Muscle layer of duodenum (tissue), 2 donors: ENCODE results near the gene PLSCR1.
"Not testable (repeated sequence)": the region's sequence is repeated elsewhere in the genome, so short reads cannot be mapped to it uniquely, and the experiment has no call there.

Source experiments
- H3K27ac ChIP-seq: one replicate; pipeline ENCODE4 v1.7.0; 2013; ENCODE audit warnings: mild to moderate bottlenecking, low read length
- H3K27me3 ChIP-seq: one replicate; pipeline ENCODE4 v1.7.0; 2013; ENCODE audit warnings: low read depth, mild to moderate bottlenecking, control low read depth, low read length
- H3K36me3 ChIP-seq, 2 donors: one replicate each; pipeline ENCODE4 v1.7.0; 2013; ENCODE audit warnings: low read length in 2 of 2, control low read depth in 1 of 2, mild to moderate bottlenecking in 1 of 2; ENCODE audit not compliant: insufficient read depth in 2 of 2, control insufficient read depth in 1 of 2
- H3K4me1 ChIP-seq, 2 donors: one replicate each; pipeline ENCODE4 v1.7.0; 2013; ENCODE audit warnings: low read length in 2 of 2, mild to moderate bottlenecking in 2 of 2, control low read depth in 1 of 2, moderate library complexity in 1 of 2; ENCODE audit not compliant: insufficient read depth in 2 of 2, control insufficient read depth in 1 of 2
- H3K4me3 ChIP-seq, 2 donors: one replicate each; pipeline ENCODE4 v1.7.0; 2013; ENCODE audit warnings: low read length in 2 of 2, low read depth in 1 of 2, mild to moderate bottlenecking in 1 of 2
- H3K9me3 ChIP-seq, 2 donors: one replicate each; pipeline ENCODE4 v1.7.0; 2013; ENCODE audit warnings: low read length in 2 of 2, control low read depth in 1 of 2, mild to moderate bottlenecking in 1 of 2; ENCODE audit not compliant: control insufficient read depth in 1 of 2
- donor health status: healthy.

PLSCR1 gene

GRCh38 chr3:146496726-146497125, 47.7 kb downstream of the PLSCR1 start:
- H3K4me3 ChIP-seq: no peak overlapping the region
- H3K36me3 ChIP-seq: no peaks in the 10 kb centered on the region

GRCh38 chr3:146496251-146496650, 48.2 kb downstream of the PLSCR1 start:
- H3K4me3 ChIP-seq: no peak overlapping the region
- H3K36me3 ChIP-seq: no peaks in the 10 kb centered on the region
- no peaks in the 10 kb centered on the region for H3K9me3 ChIP-seq
- H3K4me1 ChIP-seq: no peaks in the 10 kb centered on the region
- no peak overlapping the region for H3K27ac ChIP-seq
- no peaks in the 10 kb centered on the region for H3K27me3 ChIP-seq

More at GRCh38 chr3:146496726-146497125, 47.7 kb downstream of the PLSCR1 start:
- H3K9me3 ChIP-seq: no peaks in the 10 kb centered on the region
- no peaks in the 10 kb centered on the region for H3K4me1 ChIP-seq
- H3K27me3 ChIP-seq: no peaks in the 10 kb centered on the region
- H3K27ac ChIP-seq: no peak overlapping the region

GRCh38 chr3:146493761-146494160, 50.6 kb downstream of the PLSCR1 start:
- no peaks in the 10 kb centered on the region for H3K4me1 ChIP-seq
- no peaks in the 10 kb centered on the region for H3K36me3 ChIP-seq
- H3K4me3 ChIP-seq: no peak overlapping the region
- peaks cover 0 to 4% of the 10 kb centered on the region in 2 donors for H3K9me3 ChIP-seq
- H3K27me3 ChIP-seq: no peaks in the 10 kb centered on the region
- no peak overlapping the region for H3K27ac ChIP-seq

DNA sequence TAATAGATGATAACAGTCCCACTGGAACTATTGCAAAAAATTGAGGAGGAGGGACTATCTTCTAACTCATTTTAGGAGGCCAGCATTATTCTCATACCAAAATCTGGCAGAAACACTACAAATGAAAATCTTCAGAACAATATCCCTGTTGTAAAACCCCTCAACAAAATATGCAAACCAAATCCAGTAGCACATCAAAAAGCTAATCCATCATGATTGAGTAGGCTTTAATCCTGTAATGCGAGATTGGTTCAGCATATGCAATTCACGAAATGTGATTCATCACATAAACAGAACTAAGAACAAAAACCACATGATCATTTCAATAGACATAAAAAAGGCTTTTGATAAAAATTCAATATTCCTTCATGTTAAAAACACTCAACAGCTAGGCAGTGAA, 51.2 kb downstream of the PLSCR1 start:
- Histone ChIP-seq H3K27me3 (no peaks in the 10 kb centered on the region), H3K9me3 (peaks cover 0 to 4% of the 10 kb centered on the region in 2 donors), H3K36me3 (no peaks in the 10 kb centered on the region), H3K27ac (no peak overlapping the region), H3K4me1 (no peaks in the 10 kb centered on the region), H3K4me3 (no peak overlapping the region)

GRCh38 chr3:146491303-146491702, 53.1 kb downstream of the PLSCR1 start:
- Histone ChIP-seq H3K4me1 (no peaks in the 10 kb centered on the region), H3K27ac (no peak overlapping the region), H3K27me3 (no peaks in the 10 kb centered on the region), H3K4me3 (no peak overlapping the region), H3K9me3 (peaks cover 0 to 4% of the 10 kb centered on the region in 2 donors), H3K36me3 (no peaks in the 10 kb centered on the region)

GRCh38 chr3:146485297-146485696, 59.1 kb downstream of the PLSCR1 start:
- no peak overlapping the region for H3K4me3 ChIP-seq
- H3K9me3 ChIP-seq: peaks cover 0 to 7% of the 10 kb centered on the region in 2 donors
- no peaks in the 10 kb centered on the region for H3K27me3 ChIP-seq
- H3K36me3 ChIP-seq: no peaks in the 10 kb centered on the region
- no peak overlapping the region for H3K27ac ChIP-seq
- H3K4me1 ChIP-seq: no peaks in the 10 kb centered on the region

DNA sequence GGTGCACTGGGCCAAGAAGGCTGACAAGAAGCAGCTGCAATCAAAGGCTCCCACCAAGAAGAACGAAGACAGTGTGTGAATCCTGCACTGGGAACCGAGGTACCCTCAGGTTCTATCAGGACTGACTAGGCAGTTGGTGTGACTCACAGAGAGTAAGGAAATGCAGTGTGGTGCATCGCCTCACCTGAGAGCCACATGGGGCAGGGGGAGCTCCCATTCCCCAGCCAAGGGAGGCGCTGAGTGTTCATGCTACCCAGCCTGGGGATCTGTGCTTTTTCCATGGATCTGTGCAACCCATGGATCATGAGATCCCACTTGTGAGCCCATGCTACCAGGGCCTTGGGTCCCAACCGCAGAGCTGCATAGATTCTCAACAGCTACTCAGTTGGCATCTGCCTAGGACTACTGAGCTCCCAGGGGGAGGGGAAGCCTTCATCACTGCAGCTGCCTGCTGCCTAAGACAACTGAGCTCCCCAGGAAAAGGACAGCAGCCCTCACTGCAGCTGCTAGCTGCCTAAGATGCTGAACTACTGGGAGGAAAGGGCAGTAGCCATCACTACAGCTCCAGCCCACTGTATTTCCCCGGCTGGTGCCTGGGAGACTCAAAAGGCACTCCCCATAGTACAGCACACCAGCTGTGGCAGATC, 68.2 kb downstream of the PLSCR1 start:
- H3K27ac ChIP-seq: no peak overlapping the region
- no peaks in the 10 kb centered on the region for H3K36me3 ChIP-seq
- no peaks in the 10 kb centered on the region for H3K4me1 ChIP-seq
- no peaks in the 10 kb centered on the region for H3K27me3 ChIP-seq
- H3K4me3 ChIP-seq: no peak overlapping the region
- H3K9me3 ChIP-seq: no peaks in the 10 kb centered on the region

DNA sequence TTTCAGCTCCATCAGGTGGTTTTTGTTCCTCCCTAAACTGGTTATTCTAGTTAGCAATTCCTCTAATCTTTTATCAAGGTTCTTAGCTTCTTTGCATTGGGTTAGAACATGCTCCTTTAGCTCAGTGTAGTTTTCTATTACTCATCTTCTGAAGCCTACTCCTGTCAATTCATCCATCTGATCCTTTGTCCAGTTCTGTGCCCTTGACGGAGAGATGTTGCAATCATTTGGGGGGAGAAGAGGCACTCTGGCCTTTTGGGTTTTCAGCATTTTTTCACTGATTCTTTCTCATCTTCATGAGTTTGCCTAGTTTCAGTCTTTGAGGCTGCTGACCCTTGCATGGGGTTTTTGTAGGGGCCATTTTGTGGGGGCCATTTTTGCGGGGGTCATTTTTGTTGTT, 69.4 kb downstream of the PLSCR1 start:
- not testable (repeated sequence) for H3K27ac ChIP-seq, H3K9me3 ChIP-seq, H3K27me3 ChIP-seq, H3K4me3 ChIP-seq, H3K4me1 ChIP-seq, H3K36me3 ChIP-seq

GRCh38 chr3:146473726-146474125, 70.7 kb downstream of the PLSCR1 start:
- Histone ChIP-seq H3K27me3 (no peaks in the 10 kb centered on the region), H3K4me1 (no peaks in the 10 kb centered on the region), H3K36me3 (no peaks in the 10 kb centered on the region), H3K9me3 (no peaks in the 10 kb centered on the region), H3K4me3 (no peak overlapping the region), H3K27ac (no peak overlapping the region)

DNA sequence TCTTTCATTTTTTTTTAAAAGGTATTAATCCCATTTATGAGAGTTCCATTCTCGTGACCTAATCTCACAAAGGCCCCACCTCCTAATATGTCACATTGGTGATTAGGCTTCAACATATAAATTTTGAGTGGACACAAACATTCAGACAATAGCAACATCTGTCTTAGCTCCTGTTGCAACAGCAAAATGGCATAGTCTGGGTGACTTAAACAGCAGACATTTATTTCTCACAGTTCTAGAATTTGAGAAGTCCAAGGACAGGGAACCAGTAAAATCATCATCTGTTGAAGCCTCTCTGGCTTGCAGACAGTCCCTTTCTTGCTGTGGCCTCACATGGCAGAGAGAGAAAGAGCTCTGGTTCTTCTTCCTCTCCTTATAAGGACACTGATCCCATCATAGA, 71.8 kb downstream of the PLSCR1 start:
- no peak overlapping the region for H3K4me3 ChIP-seq
- H3K9me3 ChIP-seq: no peaks in the 10 kb centered on the region
- no peaks in the 10 kb centered on the region for H3K27me3 ChIP-seq
- no peaks in the 10 kb centered on the region for H3K4me1 ChIP-seq
- no peak overlapping the region for H3K27ac ChIP-seq
- H3K36me3 ChIP-seq: no peaks in the 10 kb centered on the region

GRCh38 chr3:146471012-146471411, 73.4 kb downstream of the PLSCR1 start:
- no peak overlapping the region for H3K4me3 ChIP-seq
- no peak overlapping the region for H3K27ac ChIP-seq
- H3K9me3 ChIP-seq: no peaks in the 10 kb centered on the region
- no peaks in the 10 kb centered on the region for H3K36me3 ChIP-seq
- no peaks in the 10 kb centered on the region for H3K4me1 ChIP-seq
- no peaks in the 10 kb centered on the region for H3K27me3 ChIP-seq

DNA sequence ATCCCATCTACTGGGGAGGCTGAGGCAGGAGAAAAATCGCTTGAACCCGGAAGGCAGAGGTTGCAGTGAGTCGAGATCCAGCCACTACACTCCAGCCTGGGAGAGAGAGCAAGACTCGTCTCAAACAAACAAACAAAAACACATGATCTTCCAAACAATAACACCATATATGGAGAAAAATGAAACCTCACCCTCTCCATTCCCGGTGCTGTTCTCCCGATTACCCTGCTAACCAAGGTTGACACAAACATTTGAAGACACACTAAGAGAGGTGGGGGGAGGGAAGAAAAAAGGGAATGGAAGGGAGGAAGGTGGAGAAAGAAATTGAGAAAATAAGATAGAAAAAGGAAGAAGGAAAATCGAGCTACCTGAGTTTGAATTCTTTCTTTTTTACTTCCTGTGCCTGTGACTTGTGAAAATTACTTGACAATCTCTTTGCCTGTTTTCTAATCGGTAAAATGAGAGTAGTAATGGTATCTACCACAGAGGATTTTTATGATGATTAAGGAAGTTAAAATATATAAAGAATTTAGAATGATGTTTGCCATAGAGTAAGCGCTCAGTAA, 73.9 kb downstream of the PLSCR1 start:
- no peaks in the 10 kb centered on the region for H3K36me3 ChIP-seq
- no peaks in the 10 kb centered on the region for H3K9me3 ChIP-seq
- peak overlapping the region in 1 of 2 donors; percentile 65 for H3K4me3 ChIP-seq
- no peak overlapping the region for H3K27ac ChIP-seq
- H3K27me3 ChIP-seq: no peaks in the 10 kb centered on the region
- H3K4me1 ChIP-seq: no peaks in the 10 kb centered on the region
